GM18867 (cell line): ENCODE results near the gene ADGRD1.

ENCODE experiments used
- ATAC-seq: cut with Tn5 transposase; IDR thresholded peaks from one replicate; pipeline ENCODE4 v1.9.1; 2021; ENCODE audit warnings: mild to moderate bottlenecking, moderate library complexity; ENCODE audit not compliant: unreplicated experiment

The ADGRD1 gene

GRCh38 chr12:131142891-131143657, 189.4 kb downstream of the ADGRD1 start:
- no peak for ATAC-seq

GRCh38 chr12:131146173-131146675, 192.5 kb downstream of the ADGRD1 start:
- ATAC-seq: no peak

GRCh38 chr12:131147293-131147692, 193.6 kb downstream of the ADGRD1 start:
- no peak for ATAC-seq

GRCh38 chr12:131147894-131148293, 194.2 kb downstream of the ADGRD1 start:
- no peak for ATAC-seq

- ATAC-seq: no peak
Observed at GRCh38 chr12:131151558-131152345, 198.0 kb downstream of the ADGRD1 start.

- ATAC-seq: no peak
Observed at GRCh38 chr12:131152587-131152986, 198.9 kb downstream of the ADGRD1 start.

- no peak for ATAC-seq
Observed at GRCh38 chr12:131153016-131153415, 199.3 kb downstream of the ADGRD1 start.

GRCh38 chr12:131153956-131154355, 200.2 kb downstream of the ADGRD1 start:
- ATAC-seq: no peak

- ATAC-seq: no peak
Observed at GRCh38 chr12:131155131-131155530, 201.4 kb downstream of the ADGRD1 start.

GRCh38 chr12:131157743-131158142, 204.0 kb downstream of the ADGRD1 start:
- ATAC-seq: no peak

GRCh38 chr12:131159660-131160059, 206.0 kb downstream of the ADGRD1 start:
- ATAC-seq: no peak

GRCh38 chr12:131162113-131162512, 208.4 kb downstream of the ADGRD1 start:
- no peak for ATAC-seq

GRCh38 chr12:131163189-131163738, 209.6 kb downstream of the ADGRD1 start:
- no peak for ATAC-seq

- no peak for ATAC-seq
Observed at GRCh38 chr12:131164096-131164872, 210.6 kb downstream of the ADGRD1 start.

GRCh38 chr12:131166717-131167116, 213.0 kb downstream of the ADGRD1 start:
- ATAC-seq: no peak

GRCh38 chr12:131167334-131167733, 213.6 kb downstream of the ADGRD1 start:
- ATAC-seq: no peak

- no peak for ATAC-seq
Observed at GRCh38 chr12:131171029-131171428, 217.3 kb downstream of the ADGRD1 start.

GRCh38 chr12:131174901-131175300, 221.2 kb downstream of the ADGRD1 start:
- ATAC-seq: no peak

- no peak for ATAC-seq
Observed at GRCh38 chr12:131176266-131176665, 222.6 kb downstream of the ADGRD1 start.

- ATAC-seq: no peak
Observed at GRCh38 chr12:131176926-131177325, 223.2 kb downstream of the ADGRD1 start.

GRCh38 chr12:131177599-131177998, 223.9 kb downstream of the ADGRD1 start:
- no peak for ATAC-seq
